CD4-positive, alpha-beta T cell (primary cell): ENCODE results near the gene FBLN2. TPM values are rescaled to one million over a fixed set of nuclear protein-coding genes. Genes with fewer than 3 reads are reported as not detected.

Experiments
- ATAC-seq: fragments of 200-7000 bp; cut with Tn5 transposase; one replicate; pipeline ENCODE4 v1.10.0; 2022; ENCODE audit warnings: mild to moderate bottlenecking; ENCODE audit not compliant: poor library complexity
- CTCF ChIA-PET: fragments of 350-600 bp; sonication (Branson Sonifier 250); formaldehyde crosslinking; loops from one replicate; lab custom pipeline; 2021; ENCODE audit warnings: antibody characterized with exemption, inconsistent platforms; lab: Charles Lee
- POLR2A ChIA-PET: fragments of 350-600 bp; sonication (Branson Sonifier 250); formaldehyde crosslinking; loops from one replicate; lab custom pipeline; 2021; ENCODE audit warnings: antibody characterized with exemption, inconsistent platforms; lab: Charles Lee
- DNase-seq, 14 experiments: peaks; one replicate each; pipeline ENCODE4 v3.0.0-alpha.2; 2013 to 2020; ENCODE audit warnings: mixed read lengths in 2 of 14
- H3K27ac ChIP-seq, 2 donors: one replicate each; pipeline versions ENCODE4 v1.5.1 to v1.7.0; 2013; ENCODE audit warnings: low read length in 2 of 2, low read depth in 1 of 2, mild to moderate bottlenecking in 1 of 2
- H3K27me3 ChIP-seq, 2 experiments: 1 replicate in 1 of 2; 2 replicates in 1 of 2; pipeline versions ENCODE4 v1.6.1 to v1.7.0; 2013; ENCODE audit warnings: low read length in 2 of 2, control low read depth in 1 of 2, mild to moderate bottlenecking in 1 of 2, moderate library complexity in 1 of 2; ENCODE audit not compliant: insufficient read depth in 2 of 2, control insufficient read depth in 1 of 2
- H3K36me3 ChIP-seq: one replicate; pipeline ENCODE4 v1.6.1; 2013; ENCODE audit warnings: low read length, control low read depth; ENCODE audit not compliant: insufficient read depth
- H3K4me1 ChIP-seq: one replicate; pipeline ENCODE4 v1.6.1; 2013; ENCODE audit warnings: low read length, control low read depth; ENCODE audit not compliant: insufficient read depth
- H3K4me3 ChIP-seq: one replicate; pipeline ENCODE4 v1.5.1; 2013; ENCODE audit warnings: mild to moderate bottlenecking, low read length, moderate library complexity
- H3K9me3 ChIP-seq, 2 experiments: 1 replicate in 1 of 2; 2 replicates in 1 of 2; pipeline versions ENCODE4 v1.6.1 to v1.7.0; 2013; ENCODE audit warnings: low read length in 2 of 2, mild to moderate bottlenecking in 2 of 2, control low read depth in 1 of 2, moderate library complexity in 1 of 2; ENCODE audit not compliant: control insufficient read depth in 1 of 2, insufficient read depth in 1 of 2
- H3K27ac Mint-ChIP-seq: one replicate; pipeline ENCODE4 v1.8.0; 2020; ENCODE audit warnings: mixed read lengths
- H3K27me3 Mint-ChIP-seq: one replicate; pipeline ENCODE4 v1.8.0; 2021; ENCODE audit warnings: mixed read lengths
- H3K36me3 Mint-ChIP-seq: one replicate; pipeline ENCODE4 v1.8.0; 2021; ENCODE audit warnings: low read depth, mixed read lengths
- H3K4me1 Mint-ChIP-seq: one replicate; pipeline ENCODE4 v1.8.0; 2021; ENCODE audit warnings: low read depth, mixed read lengths
- H3K4me3 Mint-ChIP-seq: one replicate; pipeline ENCODE4 v1.8.0; 2020; ENCODE audit warnings: mild to moderate bottlenecking, mixed read lengths
- H3K9me3 Mint-ChIP-seq: one replicate; pipeline ENCODE4 v1.8.0; 2020; ENCODE audit warnings: mixed read lengths
- intact Hi-C, 2 experiments: fragments of 100-400 bp; cut with DNase I in 1 of 2; cut with micrococcal nuclease in 1 of 2; formaldehyde crosslinking; loops; one replicate each; pipeline versions ENCODE4 v1.15.1 to v1.9.0; 2023 to 2025; cut with DNase I, micrococcal nuclease
- total RNA-seq, 174 experiments: library from RNA in 2 of 174; stranded (reverse) in 2 of 174; gene quantifications; one replicate each; pipeline ENCODE4 v1.2.3 and lab custom pipeline; 2021 to 2026
- TF ChIP-seq, protein P1 (sequence below): fragments of 200-600 bp; IDR thresholded peaks from one replicate; pipeline ENCODE4 v1.8.0; 2022; ENCODE audit warnings: antibody characterized with exemption, mild to moderate bottlenecking

The FBLN2 gene
- total RNA-seq, 2 experiments from 2014 or later: 0.19 to 0.25 TPM

DNA sequence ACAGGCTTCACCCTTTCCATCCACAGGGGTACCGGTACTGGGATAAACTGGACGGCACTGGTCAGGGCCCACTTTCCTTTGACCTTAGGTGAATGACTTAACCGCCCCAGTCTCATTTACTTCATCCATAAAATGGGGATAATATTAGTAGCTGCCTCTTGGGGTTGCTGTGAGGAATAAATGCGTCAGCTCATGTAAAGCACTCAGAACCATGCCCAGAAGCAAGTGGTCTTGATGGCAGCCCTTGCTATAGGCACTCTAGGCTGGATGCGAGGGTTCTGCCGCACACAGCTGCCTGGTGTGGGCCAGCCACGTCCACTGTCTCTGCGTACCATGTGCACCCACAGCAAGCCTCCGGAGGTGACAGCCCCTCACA is 32.2 kb upstream of the FBLN2 start:
- intact Hi-C loops: no loop called here
- no peaks in the 10 kb centered on the region for H3K4me1 Mint-ChIP-seq
- no peak overlapping the region for H3K27ac Mint-ChIP-seq
- H3K36me3 ChIP-seq: no peaks in the 10 kb centered on the region
- H3K36me3 Mint-ChIP-seq: no peaks in the 10 kb centered on the region
- no peak overlapping the region for H3K4me3 Mint-ChIP-seq
- no peaks in the 10 kb centered on the region for H3K27me3 Mint-ChIP-seq
- no peaks in the 10 kb centered on the region for H3K27me3 ChIP-seq
- ATAC-seq (no peak), DNase-seq (no peak)
- H3K4me1 ChIP-seq: no peaks in the 10 kb centered on the region
- H3K27ac ChIP-seq: no peak overlapping the region
- peaks cover 0 to 18% of the 10 kb centered on the region in 2 experiments for H3K9me3 ChIP-seq
- no peak overlapping the region for H3K4me3 ChIP-seq
- CTCF ChIA-PET: no interaction called here
- POLR2A ChIA-PET: no interaction called here
- TF ChIP-seq, protein P1, sequence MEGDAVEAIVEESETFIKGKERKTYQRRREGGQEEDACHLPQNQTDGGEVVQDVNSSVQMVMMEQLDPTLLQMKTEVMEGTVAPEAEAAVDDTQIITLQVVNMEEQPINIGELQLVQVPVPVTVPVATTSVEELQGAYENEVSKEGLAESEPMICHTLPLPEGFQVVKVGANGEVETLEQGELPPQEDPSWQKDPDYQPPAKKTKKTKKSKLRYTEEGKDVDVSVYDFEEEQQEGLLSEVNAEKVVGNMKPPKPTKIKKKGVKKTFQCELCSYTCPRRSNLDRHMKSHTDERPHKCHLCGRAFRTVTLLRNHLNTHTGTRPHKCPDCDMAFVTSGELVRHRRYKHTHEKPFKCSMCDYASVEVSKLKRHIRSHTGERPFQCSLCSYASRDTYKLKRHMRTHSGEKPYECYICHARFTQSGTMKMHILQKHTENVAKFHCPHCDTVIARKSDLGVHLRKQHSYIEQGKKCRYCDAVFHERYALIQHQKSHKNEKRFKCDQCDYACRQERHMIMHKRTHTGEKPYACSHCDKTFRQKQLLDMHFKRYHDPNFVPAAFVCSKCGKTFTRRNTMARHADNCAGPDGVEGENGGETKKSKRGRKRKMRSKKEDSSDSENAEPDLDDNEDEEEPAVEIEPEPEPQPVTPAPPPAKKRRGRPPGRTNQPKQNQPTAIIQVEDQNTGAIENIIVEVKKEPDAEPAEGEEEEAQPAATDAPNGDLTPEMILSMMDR: no peak
- H3K9me3 Mint-ChIP-seq: no peaks in the 10 kb centered on the region

DNA sequence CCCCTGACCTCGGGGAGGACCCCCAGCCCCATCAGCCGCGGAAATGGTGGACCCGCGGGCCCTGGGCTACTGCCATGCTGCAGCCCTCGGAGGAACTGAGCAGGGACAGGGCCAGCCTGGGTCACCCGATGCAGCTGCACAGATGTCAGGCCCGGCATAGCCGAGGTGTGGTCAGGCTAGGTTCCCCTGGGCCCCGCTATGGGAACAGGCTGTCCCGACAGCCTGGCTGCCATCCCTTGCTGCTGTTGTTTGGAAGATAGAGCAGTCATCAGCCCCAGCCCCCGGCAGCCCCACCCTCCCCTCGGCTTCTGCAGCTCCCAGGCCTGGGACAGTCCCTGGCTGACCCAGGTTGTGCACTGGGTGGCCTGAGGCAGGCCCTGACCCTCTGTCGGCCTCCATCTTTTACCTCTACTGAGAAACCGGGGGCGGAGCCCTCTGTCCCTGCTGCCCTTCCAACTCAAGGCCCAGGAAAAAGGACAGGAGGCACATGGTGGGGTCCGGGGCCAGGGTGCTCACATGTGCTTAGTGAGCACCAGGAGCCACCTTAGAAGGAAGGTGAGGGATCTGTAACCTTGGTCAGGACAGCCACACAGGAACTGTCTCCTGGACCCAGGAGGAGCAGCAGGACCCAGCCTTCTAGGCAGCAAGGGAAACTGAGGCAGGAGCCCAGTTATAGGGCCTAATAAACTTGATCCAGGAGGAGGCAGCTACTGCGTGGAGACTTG is 31.5 kb upstream of the FBLN2 start:
- TF ChIP-seq, protein P1: no peak
- Histone ChIP-seq H3K4me1 (no peaks in the 10 kb centered on the region), H3K9me3 (peaks cover 0 to 21% of the 10 kb centered on the region in 2 experiments), H3K27ac (no peak overlapping the region), H3K27me3 (no peaks in the 10 kb centered on the region), H3K36me3 (no peaks in the 10 kb centered on the region), H3K4me3 (no peak overlapping the region)
- ATAC-seq (no peak), DNase-seq (no peak)
- ChIA-PET CTCF (no interaction called here), POLR2A (no interaction called here)
- intact Hi-C loops: no loop called here
- H3K27ac Mint-ChIP-seq: no peak overlapping the region
- H3K4me1 Mint-ChIP-seq: no peaks in the 10 kb centered on the region
- no peaks in the 10 kb centered on the region for H3K27me3 Mint-ChIP-seq
- H3K4me3 Mint-ChIP-seq: no peak overlapping the region
- H3K36me3 Mint-ChIP-seq: no peaks in the 10 kb centered on the region
- H3K9me3 Mint-ChIP-seq: no peaks in the 10 kb centered on the region

DNA sequence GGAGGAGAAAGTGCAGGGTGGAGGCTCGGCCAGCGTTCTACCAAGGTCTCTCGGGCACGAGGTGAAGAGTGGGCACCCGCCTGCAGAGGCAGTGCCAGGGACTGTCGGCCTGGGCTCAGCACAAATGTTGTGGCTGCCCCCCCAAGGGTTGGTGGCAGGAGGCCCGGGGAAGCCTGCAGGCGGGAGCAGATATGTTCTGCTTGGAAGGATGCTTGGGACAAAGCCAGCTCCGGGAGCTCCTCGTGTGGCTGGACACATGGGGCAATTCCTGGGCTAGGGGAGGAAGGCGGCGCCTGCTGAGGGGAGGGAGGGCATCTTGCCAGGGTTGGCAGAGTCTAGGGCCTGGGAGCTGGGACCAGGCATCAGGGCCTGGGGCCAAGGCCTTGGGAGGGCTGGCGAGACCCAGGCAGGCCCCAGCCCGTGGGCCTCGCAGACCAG is 30.4 kb upstream of the FBLN2 start:
- Mint-ChIP-seq H3K27me3 (no peaks in the 10 kb centered on the region), H3K9me3 (no peaks in the 10 kb centered on the region), H3K36me3 (no peaks in the 10 kb centered on the region), H3K27ac (no peak overlapping the region), H3K4me3 (no peak overlapping the region), H3K4me1 (no peaks in the 10 kb centered on the region)
- Histone ChIP-seq H3K36me3 (no peaks in the 10 kb centered on the region), H3K4me1 (no peaks in the 10 kb centered on the region), H3K4me3 (no peak overlapping the region), H3K9me3 (peaks cover 0 to 30% of the 10 kb centered on the region in 2 experiments), H3K27me3 (no peaks in the 10 kb centered on the region), H3K27ac (no peak overlapping the region)
- DNase-seq (no peak), ATAC-seq (no peak)
- ChIA-PET POLR2A (no interaction called here), CTCF (no interaction called here)
- TF ChIP-seq, protein P1: no peak
- intact Hi-C loops: no loop called here
